Activated naive CD8-positive, alpha-beta T cell treated with anti-CD3 and anti-CD28 coated beads, Interleukin-2, amount 50 U/mL, for 16 hours (primary cell): ENCODE results near the gene CNPY1.
"Not testable (repeated sequence)": the region's sequence is repeated elsewhere in the genome, so short reads cannot be mapped to it uniquely, and the experiment has no call there.

Experiments
- DNase-seq: peaks from one replicate; pipeline ENCODE4 v3.0.0-alpha.2; 2020; ENCODE audit warnings: low read depth, low spot score

CNPY1 gene

DNA sequence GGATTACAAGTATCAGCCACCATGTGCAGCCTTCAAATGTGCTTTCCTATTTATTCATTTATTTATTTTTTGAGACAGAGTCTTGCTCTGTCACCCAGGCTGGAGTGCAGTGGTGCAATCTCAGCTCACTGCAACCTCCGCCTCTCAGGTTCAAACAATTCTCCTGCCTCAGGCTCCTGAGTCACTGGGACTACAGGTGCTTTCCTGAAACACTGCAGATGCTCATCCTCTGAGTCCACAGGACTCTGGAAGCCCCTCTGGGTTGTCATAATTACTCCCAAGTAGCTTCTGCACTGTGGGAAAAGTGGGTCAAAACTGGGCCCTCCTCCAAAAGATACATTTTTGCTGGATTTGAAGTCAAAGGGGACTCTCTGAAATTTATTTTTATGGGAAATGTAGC, at the start of gene CNPY1:
TSS of gene CNPY1 (minus strand) at position 111 of the 400 bp plus-strand sequence. CDS start 630 bp downstream, outside the sequence.
- not testable (repeated sequence) for DNase-seq

DNA sequence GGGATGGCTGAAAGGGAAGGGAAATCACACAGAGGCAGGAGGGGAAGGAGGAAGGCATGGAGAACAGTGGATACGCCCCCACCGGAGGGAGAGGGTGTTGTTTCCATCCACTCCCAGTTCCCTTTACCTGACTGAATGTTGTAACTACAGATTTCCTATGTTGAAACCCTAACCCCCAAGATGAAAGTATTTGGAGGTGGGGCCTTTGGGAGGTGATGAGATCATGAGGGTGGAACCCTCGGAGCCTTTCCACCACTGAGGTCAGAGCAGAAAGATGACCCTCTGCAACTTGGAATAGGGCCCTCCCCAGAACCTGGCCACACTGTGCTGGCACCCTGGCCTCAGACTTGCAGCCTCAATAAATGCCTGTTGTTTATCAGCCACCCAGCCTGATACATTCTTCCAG, 48.6 kb upstream of the CNPY1 start:
- no peak for DNase-seq

GRCh38 chr7:155594163-155594732, 47.9 kb upstream of the CNPY1 start:
- DNase-seq, result no peak

DNA sequence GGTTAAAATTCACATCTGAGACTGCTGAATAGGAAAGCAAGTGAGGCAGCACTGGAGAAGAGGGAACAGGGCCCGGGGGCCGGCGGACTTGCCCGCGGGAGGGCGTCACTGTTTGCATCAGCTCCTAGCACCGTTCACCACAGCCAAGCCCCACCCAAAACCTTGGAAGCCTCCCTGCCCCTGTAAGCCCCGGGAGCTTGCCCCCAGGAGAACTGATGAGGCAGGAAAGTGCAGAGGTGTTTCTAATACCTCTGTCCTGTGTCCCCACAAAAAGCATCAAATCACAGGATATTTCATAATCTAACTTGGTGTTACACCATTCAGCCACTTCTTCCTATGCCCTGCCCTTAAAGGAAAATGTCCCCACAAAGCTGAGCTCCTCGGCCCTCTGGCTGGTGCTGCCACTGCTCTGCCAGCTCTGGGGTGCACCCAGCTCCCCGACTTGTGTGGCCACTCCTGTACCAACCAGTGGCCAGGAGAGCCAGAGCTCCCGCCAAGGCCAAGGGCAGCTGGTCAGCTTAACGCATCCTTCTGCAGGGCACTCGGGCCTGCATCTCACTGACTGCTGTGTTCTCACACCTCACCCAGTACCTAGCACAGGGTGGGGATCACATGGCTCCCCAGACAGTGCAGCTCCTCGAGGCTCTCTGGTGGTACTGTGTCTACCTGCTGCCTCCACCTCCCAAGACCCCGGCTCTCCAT, 47.3 kb upstream of the CNPY1 start:
- no peak for DNase-seq

DNA sequence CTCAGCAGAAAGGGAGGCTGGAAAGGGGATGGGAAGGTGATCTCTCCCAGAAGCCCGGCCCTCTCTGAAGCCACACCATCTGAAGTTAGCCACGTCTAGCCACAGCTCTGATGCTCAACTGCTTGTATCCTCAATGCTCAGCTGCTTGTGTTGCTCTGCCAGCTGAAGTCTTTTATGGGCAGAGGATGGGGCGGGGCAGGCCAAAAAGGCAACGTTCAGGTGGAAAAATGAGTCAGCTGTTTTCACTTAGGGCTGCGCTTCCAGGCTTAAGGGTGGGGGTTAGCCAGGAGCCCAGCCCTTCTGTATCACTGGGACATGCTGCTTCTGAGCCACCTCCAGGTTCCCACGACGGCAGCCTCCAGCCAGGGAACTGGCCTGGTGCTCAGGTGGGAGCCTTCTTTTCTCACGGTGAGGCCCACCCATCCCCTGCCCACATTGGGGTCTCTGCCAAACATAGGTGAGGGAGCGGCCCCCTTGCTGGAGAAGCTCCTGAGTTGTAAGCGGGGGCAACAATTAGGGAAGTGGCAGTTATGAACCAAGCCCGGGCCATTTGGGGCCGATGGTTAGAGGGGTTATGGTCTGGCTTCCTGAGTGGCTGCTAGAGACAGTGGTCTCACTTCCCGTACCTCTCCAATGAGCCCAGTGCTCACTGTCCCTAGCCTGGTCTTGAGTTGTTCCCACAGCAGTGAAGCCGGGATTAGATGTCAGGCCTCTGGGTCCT, 44.9 kb upstream of the CNPY1 start:
- no peak for DNase-seq

DNA sequence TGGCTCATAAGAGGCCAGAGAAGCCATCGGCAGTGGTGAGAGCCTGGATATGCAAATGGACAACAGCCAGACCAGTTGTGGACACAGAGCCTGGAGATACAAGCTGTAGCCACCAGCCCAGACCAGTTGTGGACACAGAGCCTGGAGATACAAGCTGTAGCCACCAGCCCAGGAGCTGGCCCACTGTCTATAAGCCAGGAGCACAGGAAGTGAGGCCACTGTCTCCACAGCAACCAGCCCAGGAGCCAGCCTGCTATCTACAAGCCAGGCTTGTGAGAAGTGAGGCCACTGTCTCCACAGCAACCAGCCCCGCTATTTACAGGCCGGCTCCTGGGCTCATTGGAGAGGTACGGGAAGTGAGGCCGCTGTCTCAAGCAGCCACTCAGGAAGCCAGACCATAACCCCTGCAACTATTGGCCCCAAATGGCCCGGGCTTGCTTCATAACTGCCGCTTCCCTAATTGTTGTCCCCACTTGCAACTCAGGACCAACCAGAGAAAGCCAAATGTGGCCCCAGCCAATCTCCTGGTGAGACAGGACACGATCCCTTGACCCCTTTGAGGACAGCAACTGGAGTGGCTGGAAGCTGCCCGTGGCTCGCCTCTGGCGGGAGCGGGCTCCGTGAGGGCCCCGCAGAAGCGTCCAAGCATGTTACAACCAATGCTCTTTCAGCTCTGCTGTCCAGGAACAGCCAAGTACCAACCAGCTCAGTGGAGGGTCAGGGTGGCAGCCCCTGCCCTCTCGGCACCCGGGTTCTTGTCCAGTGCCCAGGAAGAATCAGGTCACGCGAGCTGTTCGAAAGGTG, 44.1 kb upstream of the CNPY1 start:
- no peak for DNase-seq

DNA sequence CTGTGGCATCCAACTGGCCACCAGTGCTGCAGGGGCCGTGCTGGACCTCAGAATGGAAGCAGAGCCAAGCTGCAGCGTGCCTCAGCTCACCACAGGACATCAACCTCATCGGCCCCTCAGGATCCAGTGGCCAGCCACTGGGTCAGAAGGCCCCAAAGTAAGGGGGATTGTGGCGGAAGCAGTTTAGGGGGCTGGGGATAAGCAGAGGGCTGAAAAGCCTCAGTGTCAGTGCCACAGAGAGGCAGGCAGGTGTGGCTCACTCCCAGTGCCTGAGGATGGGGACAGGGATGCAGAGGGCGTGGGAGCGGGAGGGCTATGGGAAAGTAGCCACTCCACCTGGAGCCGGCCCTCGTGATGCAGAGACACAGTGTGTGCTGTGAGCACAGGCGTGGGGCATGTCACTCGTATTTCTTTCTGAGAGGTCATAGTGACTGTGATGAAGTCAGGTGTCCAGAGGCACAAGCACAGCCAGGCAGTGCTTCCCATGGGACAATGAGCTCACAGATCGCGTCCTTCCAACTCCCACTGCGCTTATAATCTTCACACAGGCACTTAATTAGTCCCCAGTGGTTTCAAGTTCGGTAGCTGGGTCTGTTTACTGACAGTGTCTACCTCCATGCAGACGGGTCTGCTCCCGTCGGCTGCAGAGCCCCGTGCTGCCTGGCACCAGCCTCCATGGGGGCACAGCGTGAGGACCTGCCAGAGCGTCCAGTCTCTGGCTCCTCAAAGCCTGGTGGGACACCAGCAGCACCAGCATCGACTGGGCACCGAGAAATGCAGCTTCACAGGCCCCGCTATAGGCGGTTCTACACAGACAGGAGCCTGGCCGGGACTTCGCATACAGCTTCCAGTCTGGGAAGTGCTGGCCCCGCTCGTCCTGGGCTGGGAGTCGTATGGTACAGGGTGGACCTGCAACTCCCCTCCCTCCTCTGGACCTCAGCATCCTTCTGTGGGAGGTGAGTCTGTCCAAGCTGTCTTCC, 42.9 kb upstream of the CNPY1 start:
- no peak for DNase-seq

GRCh38 chr7:155588468-155588998, 42.2 kb upstream of the CNPY1 start:
- DNase-seq, result no peak

DNA sequence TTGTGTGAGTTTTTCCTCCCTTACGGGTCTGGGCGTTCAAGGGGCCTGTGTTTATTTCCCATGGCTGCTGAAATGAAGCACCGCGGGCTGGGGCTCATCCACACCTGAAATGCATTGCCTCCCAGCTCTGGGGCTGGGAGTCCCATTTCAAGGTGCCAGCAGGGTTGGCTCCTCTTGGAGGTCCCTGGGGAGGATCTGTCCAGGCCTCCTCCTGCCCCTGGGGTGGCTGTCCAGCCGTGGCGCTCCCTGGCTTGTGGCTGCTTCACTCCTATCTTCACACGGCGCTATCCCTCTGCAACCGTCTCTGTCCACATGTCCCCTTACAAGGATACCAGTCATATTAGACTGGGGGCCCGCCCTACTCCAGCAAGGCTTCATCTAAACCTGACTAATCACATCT, 41.1 kb upstream of the CNPY1 start:
- no peak for DNase-seq

- DNase-seq, result no peak
Observed at GRCh38 chr7:155586843-155587440, 40.6 kb upstream of the CNPY1 start.

DNA sequence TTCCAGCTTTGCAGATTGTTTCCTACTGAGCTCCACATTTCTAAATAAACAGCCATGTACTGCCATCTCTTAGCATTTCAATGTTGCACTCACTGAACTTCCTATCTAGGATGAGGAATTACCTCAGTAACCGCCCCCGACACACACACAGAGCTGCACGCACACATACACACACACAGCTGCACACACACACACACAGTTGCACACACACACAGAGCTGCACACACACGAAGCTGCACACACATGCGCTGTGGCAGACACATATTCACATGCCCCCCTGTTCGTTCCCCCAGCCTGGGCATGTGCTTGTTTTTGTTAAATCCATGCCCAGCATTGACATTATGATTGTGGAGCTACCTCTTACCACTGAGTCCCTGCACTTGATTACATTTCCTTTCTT, 39.6 kb upstream of the CNPY1 start:
- DNase-seq, result no peak

- no peak for DNase-seq
Observed at GRCh38 chr7:155585532-155585895, 39.2 kb upstream of the CNPY1 start.

DNA sequence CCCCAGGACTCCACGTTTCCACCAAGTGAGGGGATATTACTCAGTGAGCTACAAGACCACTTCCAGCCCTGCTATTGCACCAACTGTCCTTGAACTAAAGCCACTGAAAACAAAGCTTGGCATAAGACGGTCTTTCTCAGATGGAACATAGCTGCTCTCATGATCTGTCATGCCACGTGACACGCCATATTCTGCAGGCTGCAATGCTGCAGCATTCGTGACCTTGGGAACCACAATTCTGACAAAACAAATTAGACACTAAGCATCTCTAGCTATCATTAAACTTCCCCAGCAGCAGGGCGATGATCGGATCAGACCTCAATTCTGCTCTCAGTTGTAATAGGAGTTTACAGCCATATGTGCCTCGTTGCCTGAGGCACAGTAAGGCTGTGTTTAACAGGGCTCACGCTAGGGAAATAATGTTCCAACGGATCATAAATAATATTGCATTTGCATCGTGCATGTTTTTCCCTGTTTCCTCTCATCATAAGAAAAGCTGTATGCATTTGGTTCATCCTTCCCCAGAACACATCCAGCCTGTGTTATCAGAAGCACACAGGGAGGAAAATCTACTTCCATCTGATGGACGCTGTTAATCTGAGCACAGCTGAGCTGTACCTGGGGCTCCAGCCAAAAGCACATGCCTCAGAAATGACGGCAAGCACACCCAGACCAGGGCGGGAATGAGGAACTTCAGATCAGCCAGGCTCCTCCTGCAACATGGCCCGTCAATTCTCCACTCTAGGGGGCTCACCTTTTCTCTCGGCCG, 38.6 kb upstream of the CNPY1 start:
- DNase-seq, result no peak

DNA sequence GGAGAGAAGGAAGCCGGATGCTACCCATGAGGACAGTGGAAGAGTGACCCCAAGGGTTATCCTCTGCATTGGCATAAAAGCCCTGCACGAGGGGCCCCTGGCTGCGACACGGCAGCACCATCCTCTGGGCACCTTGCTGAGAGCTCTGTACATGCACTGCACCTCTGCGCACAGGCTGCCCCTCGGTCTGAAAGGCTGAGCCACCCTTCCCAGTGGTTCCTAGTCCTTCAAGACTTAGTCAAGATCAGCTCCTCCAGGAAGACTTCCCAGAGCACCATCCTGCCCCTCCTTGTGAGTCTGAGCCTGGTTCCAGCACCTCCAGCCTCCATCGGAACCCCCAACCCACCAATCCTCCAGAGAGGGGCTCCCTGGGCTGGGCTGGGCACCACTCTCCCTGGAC, 37.9 kb upstream of the CNPY1 start:
- DNase-seq, result no peak

GRCh38 chr7:155583636-155584035, 37.3 kb upstream of the CNPY1 start:
- DNase-seq, result no peak

GRCh38 chr7:155581954-155582353, 35.6 kb upstream of the CNPY1 start:
- no peak for DNase-seq

DNA sequence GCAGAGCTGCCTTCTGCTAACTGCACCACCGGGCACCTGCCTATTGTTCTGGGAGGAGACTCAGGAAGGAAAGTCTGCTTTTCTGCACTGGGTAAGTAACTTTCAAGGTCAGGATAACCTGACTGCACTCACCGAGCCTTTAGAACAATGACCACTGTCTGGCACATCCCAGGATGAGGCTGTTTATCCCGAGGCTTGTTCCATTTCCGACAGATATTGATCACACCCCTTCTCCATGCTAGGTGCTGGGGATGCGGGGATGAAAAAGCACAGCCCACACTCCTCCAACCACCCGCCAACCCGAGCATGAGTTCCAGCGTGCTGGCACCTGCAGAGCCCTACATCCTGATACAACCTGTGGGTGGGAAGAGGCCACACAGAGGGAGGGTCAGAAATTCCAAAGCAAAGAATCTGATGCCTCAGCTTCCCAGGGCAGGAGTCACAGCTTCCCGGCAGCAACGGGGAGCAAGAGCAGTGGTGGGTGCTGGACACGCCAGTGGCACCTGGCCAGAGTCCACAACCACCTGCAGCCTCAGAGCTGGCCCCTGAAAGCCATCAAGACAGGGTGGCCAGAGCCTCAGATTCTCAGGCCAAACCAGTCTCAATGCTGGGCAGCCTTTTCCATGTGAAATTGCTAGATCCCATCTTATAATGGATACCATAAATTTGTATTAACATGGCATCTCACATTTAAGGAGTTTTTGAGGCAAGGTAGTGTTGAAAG, 34.9 kb upstream of the CNPY1 start:
- DNase-seq, result no peak

- no peak for DNase-seq
Observed at GRCh38 chr7:155580367-155580766, 34.0 kb upstream of the CNPY1 start.

GRCh38 chr7:155579565-155579964, 33.2 kb upstream of the CNPY1 start:
- no peak for DNase-seq
